Upper lobe of right lung (tissue), 1 donor: ENCODE results near the gene KIF16B. TPM values are rescaled to one million over a fixed set of nuclear protein-coding genes. Genes with fewer than 3 reads are reported as not detected.

ENCODE experiments used
- ATAC-seq: fragments of 200-7000 bp; cut with Tn5 transposase; one replicate; pipeline ENCODE4 v1.9.1; 2020; ENCODE audit warnings: mild to moderate bottlenecking, moderate library complexity
- DNase-seq: peaks from one replicate; pipeline ENCODE4 v3.0.0-alpha.2; 2020
- H3K27ac ChIP-seq: fragments of 200-600 bp; one replicate; pipeline ENCODE4 v1.8.0; 2022
- H3K27me3 ChIP-seq: fragments of 200-600 bp; one replicate; pipeline ENCODE4 v1.8.0; 2022; ENCODE audit warnings: mild to moderate bottlenecking
- H3K36me3 ChIP-seq: fragments of 200-600 bp; one replicate; pipeline ENCODE4 v1.8.0; 2022
- H3K4me1 ChIP-seq: fragments of 200-600 bp; one replicate; pipeline ENCODE4 v1.8.0; 2022
- H3K4me3 ChIP-seq: fragments of 200-600 bp; one replicate; pipeline ENCODE4 v1.8.0; 2022; ENCODE audit warnings: mild to moderate bottlenecking
- H3K9me3 ChIP-seq: fragments of 200-600 bp; one replicate; pipeline ENCODE4 v1.8.0; 2022
- CTCF ChIP-seq: fragments of 200-600 bp; IDR thresholded peaks from one replicate; pipeline ENCODE4 v1.8.0; 2022; ENCODE audit warnings: antibody characterized with exemption
- intact Hi-C: fragments of 100-400 bp; cut with DNase I; formaldehyde crosslinking; loops from one replicate; pipeline ENCODE4 v1.11.0; 2022
- total RNA-seq: library from RNA; stranded (reverse); fragmentation: NEBNext Ultra II Directional; extraction: Animal tissue kit (Norgen Biotek cat#: 25700); gene quantifications from one replicate; pipeline ENCODE4 v1.2.1, GENCODE V29; 2021
- donor health status: DM: no; HTN: yes; CAD: no; lungs with severe emphysema.

Gene KIF16B
- total RNA-seq, 1 donor from 2014 or later = 21.6 TPM

- Histone ChIP-seq H3K9me3 (no peaks in the 10 kb centered on the region), H3K27me3 (no peaks in the 10 kb centered on the region), H3K4me3 (no peak overlapping the region), H3K27ac (no peak overlapping the region), H3K4me1 (no peaks in the 10 kb centered on the region), H3K36me3 (no peaks in the 10 kb centered on the region)
- intact Hi-C loops = no loop called here
- ATAC-seq (no peak), DNase-seq (no peak)
- no peak for TF ChIP-seq CTCF
These were observed 115.7 kb downstream of the KIF16B start for GRCh38 chr20:16457514-16457913.

- Histone ChIP-seq H3K27ac (no peak overlapping the region), H3K4me3 (no peak overlapping the region), H3K36me3 (no peaks in the 10 kb centered on the region), H3K4me1 (no peaks in the 10 kb centered on the region), H3K27me3 (no peaks in the 10 kb centered on the region), H3K9me3 (no peaks in the 10 kb centered on the region)
- intact Hi-C loops = no loop called here
- TF ChIP-seq CTCF = no peak
- no peak for ATAC-seq
- DNase-seq = no peak
These were observed 117.9 kb downstream of the KIF16B start for GRCh38 chr20:16455324-16455723.

- DNase-seq (no peak), ATAC-seq (no peak)
- Histone ChIP-seq H3K27ac (no peak overlapping the region), H3K9me3 (no peaks in the 10 kb centered on the region), H3K4me1 (no peaks in the 10 kb centered on the region), H3K36me3 (no peaks in the 10 kb centered on the region), H3K27me3 (no peaks in the 10 kb centered on the region), H3K4me3 (no peak overlapping the region)
- intact Hi-C loops = no loop called here
- TF ChIP-seq CTCF = no peak
These were observed 121.3 kb downstream of the KIF16B start for GRCh38 chr20:16451982-16452381.

- intact Hi-C loops = no loop called here
- no peaks in the 10 kb centered on the region for H3K9me3 ChIP-seq
- DNase-seq (no peak), ATAC-seq (no peak)
- no peak overlapping the region for H3K4me3 ChIP-seq
- H3K4me1 ChIP-seq = no peaks in the 10 kb centered on the region
- no peaks in the 10 kb centered on the region for H3K27me3 ChIP-seq
- H3K27ac ChIP-seq = no peak overlapping the region
- no peak for TF ChIP-seq CTCF
- no peaks in the 10 kb centered on the region for H3K36me3 ChIP-seq
These were observed 122.2 kb downstream of the KIF16B start for GRCh38 chr20:16451001-16451400.

- intact Hi-C loops = no loop called here
- no peak for ATAC-seq
These were observed 126.3 kb downstream of the KIF16B start for GRCh38 chr20:16446991-16447390.

More at GRCh38 chr20:16446991-16447390, 126.3 kb downstream of the KIF16B start:
- Histone ChIP-seq H3K27me3 (no peaks in the 10 kb centered on the region), H3K4me1 (no peaks in the 10 kb centered on the region), H3K36me3 (no peaks in the 10 kb centered on the region), H3K4me3 (no peak overlapping the region), H3K9me3 (no peaks in the 10 kb centered on the region), H3K27ac (no peak overlapping the region)
- DNase-seq = no peak
- no peak for TF ChIP-seq CTCF
